Bronchial epithelial cell (primary cell): ENCODE data around the gene ANO8. TPM values are rescaled to one million over a fixed set of nuclear protein-coding genes. Genes with fewer than 3 reads are reported as not detected.

Experiments used
- DNase-seq: peaks from one replicate; pipeline ENCODE4 v3.0.0-alpha.2; 2010; ENCODE audit warnings: low read depth
- FAIRE-seq: peaks from 2 replicates; lab custom pipeline; 2011; peaks lifted over from hg19 to GRCh38; lab: Jason Lieb, UNC
- H3K27me3 ChIP-seq: 2 replicates; pipeline ENCODE4 v1.5.1; 2011; ENCODE audit warnings: low read length; ENCODE audit not compliant: control insufficient read depth, insufficient read depth
- H3K36me3 ChIP-seq: 2 replicates; pipeline ENCODE4 v1.5.1; 2011; ENCODE audit warnings: low read length; ENCODE audit not compliant: control insufficient read depth, insufficient read depth
- H3K4me3 ChIP-seq: 2 replicates; pipeline ENCODE4 v1.5.1; 2011; ENCODE audit warnings: mild to moderate bottlenecking, low read depth, low read length, control low read depth
- CTCF ChIP-seq: IDR thresholded peaks from 2 replicates; pipeline ENCODE4 v1.5.1; 2011; ENCODE audit warnings: mild to moderate bottlenecking, moderate library complexity, low read length, control low read depth, inconsistent platforms; ENCODE audit not compliant: insufficient read depth, severe bottlenecking
- total RNA-seq: library from RNA; depleted of rRNA; stranded (reverse); fragments of >200 nt; gene quantifications from 2 replicates; pipeline ENCODE4 v1.2.1, GENCODE V29; 2014

The ANO8 gene
- total RNA-seq, 1 donor from 2014 or later, result 2.6 TPM

DNA sequence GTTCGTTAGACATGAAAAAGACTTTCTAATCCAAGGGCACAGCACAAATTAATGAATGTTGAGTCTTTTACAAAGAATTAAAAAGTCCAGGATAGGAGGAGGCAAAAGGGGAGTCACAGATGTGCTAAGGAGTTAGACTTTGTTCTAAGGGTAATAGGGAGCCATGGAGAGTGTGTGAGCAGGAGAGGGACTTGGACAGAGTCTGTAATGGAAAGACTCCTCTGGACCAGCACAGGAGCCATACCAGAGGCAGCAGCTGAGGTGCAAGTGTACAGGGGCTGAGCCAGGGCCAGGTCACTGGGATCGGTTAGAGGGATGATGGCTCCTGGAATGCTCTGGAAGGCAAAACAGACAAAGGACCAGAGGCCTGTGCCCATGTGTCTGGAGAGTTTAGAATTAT, 13.2 kb upstream of the ANO8 start:
- Histone ChIP-seq H3K36me3 (no peaks in the 10 kb centered on the region), H3K27me3 (no peaks in the 10 kb centered on the region), H3K4me3 (no peak overlapping the region)
- TF ChIP-seq CTCF, result no peak
- no peak for FAIRE-seq
- no peak for DNase-seq

DNA sequence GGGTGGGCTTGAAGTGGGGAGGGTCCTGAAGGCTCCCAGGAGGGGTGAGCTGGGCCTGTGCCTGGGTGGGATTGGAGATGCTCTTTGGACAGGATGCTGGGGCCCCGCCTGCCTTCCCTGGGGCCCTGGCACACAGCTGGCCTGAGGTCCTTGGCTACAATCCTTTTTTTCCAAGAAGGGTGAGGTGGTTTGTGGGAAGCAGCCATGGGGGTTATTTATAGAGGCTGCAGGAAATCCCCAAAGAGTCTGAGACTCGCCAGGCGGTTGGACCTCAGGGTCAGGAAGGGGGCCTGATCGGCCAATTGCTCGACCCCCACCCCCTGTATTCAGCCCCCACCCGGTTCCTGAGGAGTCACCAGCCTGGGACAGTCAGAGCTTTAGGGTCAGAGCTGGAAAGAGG, 12.7 kb upstream of the ANO8 start:
- Histone ChIP-seq H3K27me3 (no peaks in the 10 kb centered on the region), H3K4me3 (no peak overlapping the region), H3K36me3 (no peaks in the 10 kb centered on the region)
- no peak for DNase-seq
- TF ChIP-seq CTCF, result no peak
- FAIRE-seq, result no peak

GRCh38 chr19:17346109-17346671, 11.5 kb upstream of the ANO8 start:
- DNase-seq, result peak; percentile 38
- TF ChIP-seq CTCF, result peak; percentile 98
- no peaks in the 10 kb centered on the region for H3K36me3 ChIP-seq
- FAIRE-seq, result no peak
- H3K27me3 ChIP-seq, result no peaks in the 10 kb centered on the region
- no peak overlapping the region for H3K4me3 ChIP-seq

GRCh38 chr19:17341845-17342244, 7.2 kb upstream of the ANO8 start:
- no peak for TF ChIP-seq CTCF
- Histone ChIP-seq H3K36me3 (peaks cover 8% of the 10 kb centered on the region), H3K27me3 (no peaks in the 10 kb centered on the region), H3K4me3 (no peak overlapping the region)
- FAIRE-seq (no peak), DNase-seq (no peak)

- DNase-seq (no peak), FAIRE-seq (no peak)
- TF ChIP-seq CTCF, result no peak
Measured at GRCh38 chr19:17341386-17341785, 6.7 kb upstream of the ANO8 start.

GRCh38 chr19:17340871-17341357, 6.3 kb upstream of the ANO8 start:
- Histone ChIP-seq H3K4me3 (no peak overlapping the region), H3K36me3 (peaks cover 8% of the 10 kb centered on the region), H3K27me3 (no peaks in the 10 kb centered on the region)
- no peak for TF ChIP-seq CTCF
- no peak for DNase-seq
- FAIRE-seq, result no peak

More at GRCh38 chr19:17341386-17341785, 6.7 kb upstream of the ANO8 start:
- Histone ChIP-seq H3K4me3 (no peak overlapping the region), H3K27me3 (no peaks in the 10 kb centered on the region), H3K36me3 (peaks cover 8% of the 10 kb centered on the region)
